ENCODE results near the gene KRT6C.
A peak's percentile ranks its signal among the peaks of the same experiment; 100 is the strongest.
"Not testable (repeated sequence)": the region's sequence is repeated elsewhere in the genome, so short reads cannot be mapped to it uniquely, and the experiment has no call there.

Gene KRT6C

DNA sequence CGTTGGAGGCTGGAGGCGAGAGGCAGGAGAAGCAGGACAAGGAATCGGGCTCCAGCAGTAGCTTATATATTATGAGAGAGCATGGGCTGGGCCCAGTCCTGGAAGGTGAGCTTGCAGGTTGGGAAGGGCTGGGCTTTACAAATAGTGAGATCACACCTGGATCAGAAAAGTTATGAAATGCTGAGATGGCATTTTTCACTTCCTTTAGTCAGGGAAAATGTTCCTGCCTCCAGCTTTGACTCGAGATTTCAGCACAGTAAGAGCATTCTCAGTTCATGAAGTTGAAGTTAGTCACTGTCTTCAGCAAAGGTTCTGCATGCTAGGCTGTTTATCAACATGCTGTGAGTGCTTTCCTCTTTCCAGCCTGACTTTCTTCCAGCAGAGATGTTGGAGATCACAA, at the start of gene KRT6C:
Gene KRT6C (minus strand): TSS at position 38 of the 400 bp plus-strand sequence. CDS start 68 bp downstream, outside the sequence.
- no peak for DNase-seq (ENCODE audit: low spot score)

DNA sequence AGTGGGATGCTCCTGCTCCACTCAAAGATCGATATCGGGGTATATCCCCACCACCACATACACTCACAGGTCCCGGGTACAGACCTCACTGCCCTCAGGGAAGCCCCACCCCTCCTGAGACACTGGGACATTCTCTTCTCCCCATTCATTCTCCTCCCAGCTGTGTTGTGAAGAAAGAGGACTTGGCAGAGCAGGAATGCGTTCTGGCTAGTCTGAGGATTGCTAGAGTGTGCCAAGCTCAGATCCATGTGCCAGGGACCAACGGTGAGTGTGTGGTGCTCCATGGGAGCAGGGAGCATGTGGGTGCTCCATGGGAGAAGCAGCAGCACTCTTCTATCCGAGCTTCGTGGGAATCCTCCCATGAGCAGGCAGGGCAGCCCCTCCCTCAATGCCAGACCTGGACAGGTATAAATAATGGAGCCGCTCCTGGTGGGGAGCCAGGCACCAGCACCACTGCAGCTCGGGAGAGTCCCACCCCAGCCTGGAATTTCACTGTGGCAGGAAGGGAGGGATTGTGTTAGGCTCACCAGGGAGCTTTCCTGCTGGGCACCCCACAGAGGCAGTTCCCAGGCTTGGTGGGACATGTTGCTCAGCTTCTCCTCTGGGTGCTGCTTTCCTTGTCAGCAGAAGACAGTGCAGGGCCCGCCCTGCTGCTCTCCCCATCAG, 48.9 kb upstream of the KRT6C start:
- DNase-seq (ENCODE audit: low spot score) = peak; percentile 92

GRCh38 chr12:52521568-52522266, 48.1 kb upstream of the KRT6C start:
- peak; percentile 90 for DNase-seq (ENCODE audit: low spot score)

- peak; percentile 96 for DNase-seq (ENCODE audit: low spot score)
Measured at GRCh38 chr12:52521175-52521567, 47.6 kb upstream of the KRT6C start.

- peak; percentile 89 for DNase-seq (ENCODE audit: low spot score)
Measured at GRCh38 chr12:52519826-52520662, 46.4 kb upstream of the KRT6C start, which contains the start of gene KRT5. Gene KRT5, minus strand, starts transcription at chr12:52520394. Its CDS starts 98 bp downstream, at chr12:52520296.

DNA sequence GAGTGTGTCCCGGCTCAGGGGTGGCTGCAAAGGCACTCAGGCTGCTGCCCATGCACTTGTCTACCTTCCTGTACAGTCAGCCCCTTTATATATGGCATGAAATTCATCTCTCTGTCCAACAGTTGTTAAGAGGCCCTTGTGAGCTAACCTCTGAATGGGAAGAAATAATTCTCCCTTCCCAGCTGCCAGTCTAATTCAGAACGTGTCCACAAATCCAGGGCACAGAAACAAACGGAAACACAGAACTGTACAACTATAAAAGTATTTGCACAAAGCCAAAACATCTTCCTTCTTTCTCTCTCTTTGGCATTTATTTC, 45.7 kb upstream of the KRT6C start:
- no peak for DNase-seq (ENCODE audit: low spot score)

DNA sequence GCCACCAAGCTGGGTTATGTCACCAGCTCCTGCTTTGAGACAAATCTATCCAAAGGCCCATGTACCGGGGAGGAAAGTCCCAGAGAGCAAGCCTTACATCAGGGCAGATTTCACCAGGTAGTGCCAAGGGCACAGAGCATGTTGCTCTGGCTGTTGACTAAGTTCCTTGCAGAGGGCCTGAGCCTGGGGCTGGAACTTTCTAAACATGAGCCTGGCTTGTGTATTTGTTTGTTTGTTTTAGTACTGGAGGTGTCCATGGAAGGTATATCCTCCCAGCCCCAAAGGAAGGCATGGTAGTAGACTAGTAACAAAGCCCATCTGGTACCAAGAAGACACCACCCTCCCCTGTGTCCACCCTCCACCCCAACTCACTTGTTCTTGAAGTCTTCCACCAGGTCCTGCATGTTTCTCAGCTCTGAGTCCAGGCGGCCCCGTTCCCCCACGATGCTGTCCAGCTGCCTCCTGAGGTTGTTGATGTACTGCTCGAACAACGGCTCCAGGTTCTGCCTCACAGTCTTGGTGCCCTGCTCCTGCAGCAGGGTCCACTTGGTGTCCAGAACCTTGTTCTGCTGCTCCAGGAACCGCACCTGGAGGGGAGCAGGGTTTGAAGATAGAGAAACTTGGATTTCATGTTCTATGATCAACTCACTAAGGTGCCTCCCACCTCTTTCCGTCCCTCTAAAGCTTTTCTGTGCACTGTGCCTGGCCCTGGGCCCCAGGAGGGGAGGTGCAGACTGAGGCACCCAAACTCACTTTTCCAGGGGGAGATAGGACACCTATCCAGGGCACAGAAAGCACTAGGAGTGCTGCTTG, 45.2 kb upstream of the KRT6C start:
- no peak for DNase-seq (ENCODE audit: low spot score)

DNA sequence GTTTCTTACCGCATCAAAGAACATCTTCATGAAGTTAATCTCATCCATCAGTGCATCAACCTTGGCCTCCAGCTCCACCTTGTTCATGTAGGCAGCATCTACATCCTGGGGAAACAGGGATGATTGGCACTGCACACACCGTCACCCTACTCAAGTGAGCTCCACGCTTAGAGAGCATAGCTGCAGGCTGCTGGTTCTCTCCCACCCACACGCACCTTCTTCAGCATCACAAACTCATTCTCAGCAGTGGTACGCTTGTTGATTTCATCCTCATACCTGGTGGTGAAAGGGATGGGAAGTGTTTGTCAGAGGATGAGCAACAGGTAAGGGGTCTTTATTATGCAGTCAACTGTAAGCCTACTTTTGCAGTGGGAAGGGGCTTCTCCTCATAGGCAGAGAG, 44.3 kb upstream of the KRT6C start:
- DNase-seq (ENCODE audit: low spot score) = no peak

DNA sequence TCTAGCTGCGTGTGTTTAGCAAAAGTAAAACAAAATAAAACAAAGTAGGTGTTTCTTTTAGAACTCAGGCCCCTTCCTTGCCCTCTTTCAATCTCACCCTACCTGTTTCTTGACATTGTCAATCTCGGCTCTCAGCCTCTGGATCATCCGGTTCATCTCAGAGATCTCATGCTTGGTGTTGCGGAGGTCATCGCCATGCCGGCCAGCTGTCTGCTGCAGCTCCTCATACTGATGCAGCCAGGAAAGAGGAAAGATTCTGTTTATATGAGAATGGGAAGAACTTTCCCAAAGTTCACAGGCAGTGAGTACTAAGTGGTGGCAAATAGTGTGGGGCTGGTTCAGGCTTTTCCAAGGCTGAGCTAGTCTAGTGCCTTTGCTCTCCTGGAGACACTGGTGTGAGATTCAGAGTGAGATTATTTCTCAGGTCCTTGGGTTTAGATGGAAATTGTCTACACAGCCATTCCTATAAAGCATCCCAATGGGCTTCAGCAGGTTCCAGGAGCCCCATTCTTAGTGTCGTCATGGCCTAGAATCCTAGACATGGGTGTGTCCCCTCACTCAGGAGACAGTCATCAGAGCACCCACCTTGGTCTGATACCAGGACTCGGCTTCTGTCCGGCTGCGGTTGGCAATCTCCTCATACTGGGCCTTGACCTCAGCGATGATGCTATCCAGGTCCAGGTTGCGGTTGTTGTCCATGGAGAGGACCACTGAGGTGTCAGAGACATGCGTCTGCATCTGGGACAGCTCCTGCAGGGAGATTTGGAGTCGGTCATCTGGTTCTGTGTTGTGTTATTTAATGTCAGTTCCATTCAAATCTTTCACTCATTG, 43.6 kb upstream of the KRT6C start:
- no peak for DNase-seq (ENCODE audit: low spot score)

DNA sequence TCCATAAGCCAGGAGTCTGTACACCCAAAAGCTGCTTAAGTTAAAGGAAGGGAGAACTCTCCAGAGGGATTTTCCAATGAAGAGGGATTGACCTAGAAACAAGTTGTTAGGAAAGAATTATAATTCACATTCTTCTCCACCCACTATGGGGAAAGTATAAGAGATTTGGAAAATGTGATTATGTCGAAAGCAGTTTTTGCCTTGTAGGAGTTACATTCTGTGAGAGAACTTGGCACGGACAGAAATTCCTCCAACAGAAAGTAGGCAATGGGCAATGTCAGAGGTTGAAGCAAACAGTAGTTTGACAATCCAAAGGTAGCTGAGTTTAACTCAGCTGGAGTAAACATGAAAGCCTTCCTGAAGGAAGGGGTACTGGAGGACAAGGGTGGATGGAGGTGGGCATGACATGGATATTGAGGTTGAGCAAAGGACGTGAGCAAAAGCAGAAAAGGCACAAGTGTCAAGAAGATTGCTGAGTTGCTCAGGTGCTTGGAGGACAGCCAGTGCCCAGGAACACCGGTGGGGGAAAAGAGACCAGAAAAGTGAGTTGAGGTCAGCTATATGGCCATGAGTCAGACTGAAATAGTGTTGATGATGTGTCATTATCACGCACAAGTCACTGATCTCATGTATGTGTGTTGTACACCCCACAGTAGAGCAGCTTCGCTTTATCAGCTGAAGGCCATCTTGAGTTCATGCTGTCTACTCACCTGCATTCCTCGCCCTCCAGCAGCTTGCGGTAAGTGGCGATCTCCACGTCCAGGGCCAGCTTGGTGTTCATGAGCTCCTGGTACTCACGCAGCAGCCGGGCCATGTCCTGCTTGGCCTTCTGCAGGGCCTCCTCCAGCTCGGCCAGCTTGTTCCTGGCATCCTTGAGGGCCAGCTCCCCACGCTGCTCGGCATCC, 42.6 kb upstream of the KRT6C start:
- peak; percentile 60 for DNase-seq (ENCODE audit: low spot score)

GRCh38 chr12:52515319-52515646, 41.7 kb upstream of the KRT6C start:
- DNase-seq (ENCODE audit: low spot score) = no peak

GRCh38 chr12:52514471-52515318, 41.1 kb upstream of the KRT6C start:
- no peak for DNase-seq (ENCODE audit: low spot score)

DNA sequence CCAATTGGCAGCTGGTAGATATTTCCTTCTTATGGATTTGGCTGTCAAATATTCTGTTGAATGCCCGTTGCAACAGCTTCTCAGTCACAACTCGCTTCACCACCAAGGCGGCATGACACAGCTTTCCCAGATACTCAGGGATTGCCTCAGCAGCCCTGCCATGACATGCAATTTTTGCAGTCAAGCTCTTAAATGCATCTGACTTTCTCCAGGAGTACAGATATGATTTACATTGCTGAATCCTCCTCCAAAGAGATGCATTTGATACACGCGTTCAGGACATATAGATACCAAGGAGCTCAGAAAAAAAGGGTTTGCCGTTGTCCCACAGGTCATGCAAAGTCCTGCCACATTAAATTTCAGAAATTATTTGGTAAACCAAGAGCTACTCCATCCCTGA, 40.1 kb upstream of the KRT6C start:
- peak; percentile 28 for DNase-seq (ENCODE audit: low spot score)

GRCh38 chr12:52508211-52508610, 34.6 kb upstream of the KRT6C start:
- DNase-seq (ENCODE audit: low spot score) = no peak

DNA sequence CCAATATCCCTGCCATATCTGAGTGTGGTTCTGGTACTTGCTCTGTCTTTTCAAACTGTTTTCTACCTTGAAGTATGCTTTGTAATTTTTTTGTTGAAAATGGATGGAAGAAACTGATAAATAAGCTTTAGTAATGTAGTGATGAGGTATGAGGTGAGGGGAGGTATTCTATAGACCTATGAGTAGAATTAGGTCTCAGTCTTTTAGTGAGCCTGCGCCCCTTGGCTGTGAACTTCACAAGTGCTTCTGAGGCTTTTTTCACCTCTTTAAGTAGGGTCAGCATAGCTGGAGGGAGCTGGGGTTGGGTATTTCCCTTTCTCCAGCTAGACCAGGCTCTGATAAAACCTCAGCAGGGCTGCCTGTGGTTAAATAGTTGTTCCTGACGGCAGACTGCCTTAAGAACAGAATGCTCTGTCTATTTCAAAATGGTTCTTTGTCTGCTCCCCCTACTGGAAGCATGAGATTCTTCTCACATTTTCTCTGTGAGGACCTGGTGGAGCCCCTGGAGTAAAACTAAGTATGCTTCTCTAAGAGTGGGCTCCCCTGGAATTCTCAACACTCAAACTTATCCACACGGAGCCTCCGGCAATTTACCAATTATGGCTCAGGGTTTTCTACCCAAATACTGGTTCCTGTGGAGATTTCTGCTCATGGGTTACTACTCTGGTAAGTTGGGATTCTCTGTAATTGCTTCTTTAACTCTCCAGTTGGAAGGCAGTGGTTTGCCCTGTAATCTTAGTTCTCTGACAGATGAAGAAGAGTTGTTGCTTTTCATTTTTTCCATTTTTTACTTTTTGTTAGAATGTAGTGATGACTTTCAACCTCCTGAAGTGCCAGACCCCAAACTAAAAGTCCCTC, 33.5 kb upstream of the KRT6C start:
- DNase-seq (ENCODE audit: low spot score) = peak; percentile 84

DNA sequence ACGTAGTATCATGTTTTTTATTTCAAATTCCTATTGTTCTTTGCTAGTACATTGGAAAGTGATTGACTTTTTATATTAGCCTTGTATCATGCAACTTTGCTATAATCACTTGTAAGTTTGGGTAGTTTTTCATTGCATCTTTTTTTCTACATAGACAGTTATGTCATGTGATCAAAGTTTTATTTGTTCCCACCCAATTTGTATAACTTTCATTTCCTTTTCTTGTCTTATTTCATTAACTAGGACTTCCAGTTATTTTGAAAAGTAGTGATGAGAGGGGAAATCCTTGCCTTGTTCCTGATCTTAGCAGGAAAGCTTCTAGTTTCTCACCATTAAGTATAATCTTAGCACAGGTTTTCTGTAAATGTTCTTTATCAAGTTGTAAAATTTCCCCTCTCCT, 29.3 kb upstream of the KRT6C start:
- DNase-seq (ENCODE audit: low spot score) = no peak

DNA sequence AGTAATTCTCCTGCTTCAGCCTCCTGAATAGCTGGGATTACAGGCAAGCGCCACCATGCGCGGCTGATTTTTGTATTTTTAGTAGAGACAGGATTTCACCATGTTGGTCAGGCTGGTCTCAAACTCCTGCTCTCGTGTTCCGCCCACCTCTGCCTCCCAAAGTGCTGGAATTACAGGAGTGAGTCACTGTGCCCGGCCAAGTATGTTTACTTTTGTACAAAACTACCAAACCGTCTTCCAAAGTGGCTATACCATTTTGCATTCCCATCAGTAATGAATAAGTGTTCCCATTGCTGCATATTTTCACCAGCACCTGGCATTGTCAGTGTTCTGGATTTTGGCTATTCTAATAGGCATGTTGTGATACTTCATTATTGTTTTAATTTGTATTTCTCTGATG, 27.9 kb upstream of the KRT6C start:
- no peak for DNase-seq (ENCODE audit: low spot score)

DNA sequence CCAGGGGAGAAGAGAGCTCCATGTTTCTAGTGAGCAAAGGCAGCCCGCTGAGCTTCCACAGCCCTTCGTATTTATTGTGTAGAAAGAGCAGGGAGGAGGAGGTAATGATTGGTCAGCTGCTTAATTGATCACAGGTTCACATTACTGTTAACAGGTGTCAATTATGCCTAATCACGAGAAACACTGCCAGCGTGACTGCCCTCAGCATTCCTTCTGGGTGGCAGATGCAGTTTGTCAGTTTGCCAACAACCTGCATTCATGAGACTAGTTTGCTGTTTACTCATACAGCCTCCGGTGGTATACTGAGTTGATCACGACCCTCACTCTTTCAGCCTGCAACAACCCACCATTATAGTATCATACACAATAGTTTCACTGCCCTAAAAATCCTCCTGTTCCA, 27.0 kb upstream of the KRT6C start:
- DNase-seq (ENCODE audit: low spot score) = not testable (repeated sequence)

Data from SW480 (cell line).